Measurements from ENCODE around the gene MAVS. TPM values are rescaled to one million over a fixed set of nuclear protein-coding genes. Genes with fewer than 3 reads are reported as not detected.
A peak's percentile ranks its signal among the peaks of the same experiment; 100 is the strongest.
"Not testable (repeated sequence)": the region's sequence is repeated elsewhere in the genome, so short reads cannot be mapped to it uniquely, and the experiment has no call there.

The MAVS gene
- total and polyA plus RNA-seq, 2 experiments from 2014 or later = 15.6 to 24.7 TPM

GRCh38 chr20:3843490-3843889 is 3.1 kb upstream of the MAVS start:
- Histone ChIP-seq H3K36me3 (replicated peaks; ENCODE audit: insufficient read depth, low read depth) (no peaks in the 10 kb centered on the region), H3K27me3 (no peaks in the 10 kb centered on the region), H3K9me3 (ENCODE audit: low read depth) (no peaks in the 10 kb centered on the region), H3K9me2 (replicated peaks; ENCODE audit: insufficient read depth) (no peaks in the 10 kb centered on the region), H3K4me3 (no peak overlapping the region), H2AFZ (no peak overlapping the region), H3K27ac (no peak overlapping the region), H3K4me2 (no peak overlapping the region), H3K79me2 (peaks cover 22% of the 10 kb centered on the region), H4K20me1 (ENCODE audit: insufficient read depth, poor library complexity, severe bottlenecking) (no peaks in the 10 kb centered on the region), H3K4me1 (ENCODE audit: insufficient read depth) (no peaks in the 10 kb centered on the region)
- no peak for DNase-seq (ENCODE audit: low spot score)
- WGBS (ENCODE audit: low lambda C conversion rate, missing lambda C conversion rate) = 43% methylated on average over 5 of the region's 5 CpGs
- TF ChIP-seq EZH2 (IDR thresholded peaks at IDR 0.05; ENCODE audit: borderline replicate concordance) (no peak), EZH2phosphoT487 (IDR thresholded peaks at IDR 0.05; ENCODE audit: low read depth, severe bottlenecking, unreplicated experiment) (no peak), CTCF (IDR thresholded peaks at IDR 0.05; ENCODE audit: poor library complexity) (no peak)

GRCh38 chr20:3843990-3844619 is 2.5 kb upstream of the MAVS start:
- H3K79me2 ChIP-seq = peaks cover 28% of the 10 kb centered on the region
- H4K20me1 ChIP-seq (ENCODE audit: insufficient read depth, poor library complexity, severe bottlenecking); H3K9me2 ChIP-seq (replicated peaks; ENCODE audit: insufficient read depth); H2AFZ ChIP-seq; H3K4me3 ChIP-seq; H3K9me3 ChIP-seq (ENCODE audit: low read depth); DNase-seq (ENCODE audit: low spot score); H3K4me1 ChIP-seq (ENCODE audit: insufficient read depth); H3K27ac ChIP-seq; H3K4me2 ChIP-seq; H3K27me3 ChIP-seq; H3K36me3 ChIP-seq (replicated peaks; ENCODE audit: insufficient read depth, low read depth): not testable (repeated sequence)
- 98% methylated on average over 9 of the region's 9 CpGs for WGBS (ENCODE audit: low lambda C conversion rate, missing lambda C conversion rate)

- Histone ChIP-seq H3K36me3 (replicated peaks; ENCODE audit: insufficient read depth, low read depth) (no peaks in the 10 kb centered on the region), H4K20me1 (ENCODE audit: insufficient read depth, poor library complexity, severe bottlenecking) (no peaks in the 10 kb centered on the region), H3K4me2 (peak overlapping the region; percentile 99), H2AFZ (peak overlapping the region; percentile 100), H3K4me1 (ENCODE audit: insufficient read depth) (no peaks in the 10 kb centered on the region), H3K4me3 (peak overlapping the region; percentile 93), H3K9me2 (replicated peaks; ENCODE audit: insufficient read depth) (no peaks in the 10 kb centered on the region), H3K27me3 (no peaks in the 10 kb centered on the region), H3K9me3 (ENCODE audit: low read depth) (no peaks in the 10 kb centered on the region), H3K27ac (peak overlapping the region; percentile 97), H3K79me2 (peaks cover 43% of the 10 kb centered on the region)
- 1% methylated on average over 14 of the region's 22 CpGs for WGBS (ENCODE audit: low lambda C conversion rate, missing lambda C conversion rate)
- TF ChIP-seq EZH2 (IDR thresholded peaks at IDR 0.05; ENCODE audit: borderline replicate concordance) = no peak
- TF ChIP-seq CTCF (IDR thresholded peaks at IDR 0.05; ENCODE audit: poor library complexity) = no peak
- TF ChIP-seq EZH2phosphoT487 (IDR thresholded peaks at IDR 0.05; ENCODE audit: low read depth, severe bottlenecking, unreplicated experiment) = no peak
- DNase-seq (ENCODE audit: low spot score) = no peak
Measured at GRCh38 chr20:3846378-3846739, 275 bp upstream of the MAVS start.

GRCh38 chr20:3847429-3847940 is 851 bp downstream of the MAVS start:
- peak overlapping the region; percentile 97 for H3K27ac ChIP-seq
- no peak for DNase-seq (ENCODE audit: low spot score)
- peak overlapping the region; percentile 93 for H3K4me3 ChIP-seq
- H3K9me3 ChIP-seq (ENCODE audit: low read depth) = no peaks in the 10 kb centered on the region
- H3K27me3 ChIP-seq = no peaks in the 10 kb centered on the region
- H3K4me1 ChIP-seq (ENCODE audit: insufficient read depth) = no peaks in the 10 kb centered on the region
- 35% methylated on average over 8 of the region's 8 CpGs for WGBS (ENCODE audit: low lambda C conversion rate, missing lambda C conversion rate)
- H3K36me3 ChIP-seq (replicated peaks; ENCODE audit: insufficient read depth, low read depth) = no peaks in the 10 kb centered on the region
- no peak for TF ChIP-seq EZH2 (IDR thresholded peaks at IDR 0.05; ENCODE audit: borderline replicate concordance)
- no peak for TF ChIP-seq CTCF (IDR thresholded peaks at IDR 0.05; ENCODE audit: poor library complexity)
- TF ChIP-seq EZH2phosphoT487 (IDR thresholded peaks at IDR 0.05; ENCODE audit: low read depth, severe bottlenecking, unreplicated experiment) = no peak
- no peaks in the 10 kb centered on the region for H4K20me1 ChIP-seq (ENCODE audit: insufficient read depth, poor library complexity, severe bottlenecking)
- H3K9me2 ChIP-seq (replicated peaks; ENCODE audit: insufficient read depth) = no peaks in the 10 kb centered on the region
- H2AFZ ChIP-seq = peak overlapping the region; percentile 100
- peaks cover 52% of the 10 kb centered on the region for H3K79me2 ChIP-seq
- H3K4me2 ChIP-seq = peak overlapping the region; percentile 99

All from hepatocyte (in vitro differentiated cells).